GM23338 (cell line): ENCODE data around the gene UBE2Z. TPM values are rescaled to one million over a fixed set of nuclear protein-coding genes. Genes with fewer than 3 reads are reported as not detected.

Experiments used
- ATAC-seq: fragments of 200-7000 bp; cut with Tn5 transposase; 3 replicates; pipeline ENCODE4 v1.9.1; 2020
- DNase-seq: peaks from one replicate; pipeline ENCODE4 v3.0.0-alpha.2; 2015; ENCODE audit warnings: low spot score
- H2AFZ ChIP-seq: fragments of 200-600 bp; sonication (generic); 2 replicates; pipeline ENCODE4 v1.8.0; 2016; ENCODE audit warnings: antibody characterized with exemption, mild to moderate bottlenecking, moderate library complexity
- H3F3A ChIP-seq: fragments of 200-600 bp; sonication (generic); replicated peaks from 2 replicates; pipeline ENCODE4 v1.8.0; 2017; ENCODE audit warnings: antibody characterized with exemption, mixed run types, low read depth
- H3K27ac ChIP-seq: fragments of 200-600 bp; sonication (generic); 2 replicates; pipeline ENCODE4 v1.6.1; 2016; ENCODE audit warnings: low read depth
- H3K27me3 ChIP-seq: fragments of 200-600 bp; sonication (generic); 2 replicates; pipeline ENCODE4 v1.8.0; 2016; ENCODE audit warnings: mild to moderate bottlenecking, mixed run types, moderate library complexity; ENCODE audit not compliant: insufficient read depth
- H3K36me3 ChIP-seq: fragments of 200-600 bp; sonication (generic); 2 replicates; pipeline ENCODE4 v1.8.0; 2016; ENCODE audit warnings: mild to moderate bottlenecking; ENCODE audit not compliant: insufficient read depth
- H3K4me1 ChIP-seq: fragments of 200-600 bp; sonication (generic); 2 replicates; pipeline ENCODE4 v1.8.0; 2016; ENCODE audit warnings: mild to moderate bottlenecking, moderate library complexity; ENCODE audit not compliant: insufficient read depth
- H3K4me2 ChIP-seq: fragments of 200-600 bp; sonication (generic); 2 replicates; pipeline ENCODE4 v1.7.1; 2017; ENCODE audit warnings: mixed run types
- H3K4me3 ChIP-seq: fragments of 200-600 bp; sonication (generic); 2 replicates; pipeline ENCODE4 v1.6.1; 2016; ENCODE audit warnings: mixed run types
- H3K79me2 ChIP-seq: fragments of 200-600 bp; sonication (generic); replicated peaks from 2 replicates; pipeline ENCODE4 v1.8.0; 2017; ENCODE audit warnings: mild to moderate bottlenecking; ENCODE audit not compliant: insufficient read depth
- H3K9me2 ChIP-seq: fragments of 200-600 bp; sonication (generic); 2 replicates; pipeline ENCODE4 v1.8.0; 2017; ENCODE audit not compliant: insufficient read depth
- H4K20me1 ChIP-seq: fragments of 200-600 bp; sonication (generic); replicated peaks from 2 replicates; pipeline ENCODE4 v1.8.0; 2017; ENCODE audit warnings: mild to moderate bottlenecking; ENCODE audit not compliant: insufficient read depth
- H3K27ac Mint-ChIP-seq: 2 replicates; pipeline ENCODE4 v1.8.0; 2020; ENCODE audit warnings: inconsistent platforms, mild to moderate bottlenecking, moderate library complexity, mixed read lengths
- H3K27me3 Mint-ChIP-seq: 3 replicates; pipeline ENCODE4 v1.8.0; 2022; ENCODE audit warnings: low read depth, mild to moderate bottlenecking, moderate library complexity, mixed read lengths, inconsistent platforms; ENCODE audit not compliant: insufficient read depth, poor library complexity
- H3K36me3 Mint-ChIP-seq: 3 replicates; pipeline ENCODE4 v1.8.0; 2021; ENCODE audit warnings: low read depth, mild to moderate bottlenecking, inconsistent platforms, moderate library complexity, mixed read lengths
- H3K4me1 Mint-ChIP-seq: 3 replicates; pipeline ENCODE4 v1.8.0; 2020; ENCODE audit warnings: mild to moderate bottlenecking, inconsistent platforms, mixed read lengths
- H3K4me3 Mint-ChIP-seq: 3 replicates; pipeline ENCODE4 v1.8.0; 2021; ENCODE audit warnings: moderate library complexity, mild to moderate bottlenecking, inconsistent platforms, mixed read lengths
- H3K9me3 Mint-ChIP-seq: 3 replicates; pipeline ENCODE4 v1.8.0; 2020; ENCODE audit warnings: moderate library complexity, mild to moderate bottlenecking, inconsistent platforms, mixed read lengths
- CREB1 ChIP-seq: fragments of 250-450 bp; sonication (Bioruptor Pico); IDR thresholded peaks from 2 replicates; pipeline ENCODE4 v1.5.0; 2020; ENCODE audit warnings: low read depth, mild to moderate bottlenecking, moderate library complexity
- CTCF ChIP-seq, 2 experiments: fragments of 200-600 bp in 1 of 2; sonication (generic) in 1 of 2; conservative IDR thresholded peaks; 2 replicates each; pipeline versions ENCODE4 v1.5.1 to v1.6.1; 2016 to 2017; ENCODE audit warnings: antibody characterized with exemption in 2 of 2, low read depth in 2 of 2, mild to moderate bottlenecking in 2 of 2, moderate library complexity in 1 of 2
- STAT1 ChIP-seq: IDR thresholded peaks from one replicate; pipeline ENCODE4 v1.6.1; 2016; ENCODE audit warnings: antibody characterized with exemption; ENCODE audit not compliant: unreplicated experiment
- ZNF331 ChIP-seq: fragments of 250-450 bp; sonication (Bioruptor Pico); IDR thresholded peaks from 2 replicates; pipeline ENCODE4 v1.5.0; 2020; ENCODE audit warnings: low read depth, mild to moderate bottlenecking, moderate library complexity
- ZNF462 ChIP-seq: fragments of 250-450 bp; sonication (Bioruptor Pico); IDR thresholded peaks from 2 replicates; pipeline ENCODE4 v1.5.0; 2020; ENCODE audit warnings: mild to moderate bottlenecking, moderate library complexity
- polyA plus RNA-seq: library from polyadenylated mRNA; unstranded; fragments of >200 nt; fragmentation: Nextera tagmentation; extraction: Ambion mirVana; gene quantifications from 2 replicates; pipeline ENCODE4 v1.2.1, GENCODE V29; 2016
- total RNA-seq: library from RNA; depleted of rRNA; stranded (reverse); fragments of >200 nt; shearing (Covaris generic); gene quantifications from 2 replicates; pipeline ENCODE4 v1.2.3, GENCODE V29; 2014

UBE2Z gene
- total and polyA plus RNA-seq, 2 experiments from 2014 or later: 34.1 to 78.5 TPM

DNA sequence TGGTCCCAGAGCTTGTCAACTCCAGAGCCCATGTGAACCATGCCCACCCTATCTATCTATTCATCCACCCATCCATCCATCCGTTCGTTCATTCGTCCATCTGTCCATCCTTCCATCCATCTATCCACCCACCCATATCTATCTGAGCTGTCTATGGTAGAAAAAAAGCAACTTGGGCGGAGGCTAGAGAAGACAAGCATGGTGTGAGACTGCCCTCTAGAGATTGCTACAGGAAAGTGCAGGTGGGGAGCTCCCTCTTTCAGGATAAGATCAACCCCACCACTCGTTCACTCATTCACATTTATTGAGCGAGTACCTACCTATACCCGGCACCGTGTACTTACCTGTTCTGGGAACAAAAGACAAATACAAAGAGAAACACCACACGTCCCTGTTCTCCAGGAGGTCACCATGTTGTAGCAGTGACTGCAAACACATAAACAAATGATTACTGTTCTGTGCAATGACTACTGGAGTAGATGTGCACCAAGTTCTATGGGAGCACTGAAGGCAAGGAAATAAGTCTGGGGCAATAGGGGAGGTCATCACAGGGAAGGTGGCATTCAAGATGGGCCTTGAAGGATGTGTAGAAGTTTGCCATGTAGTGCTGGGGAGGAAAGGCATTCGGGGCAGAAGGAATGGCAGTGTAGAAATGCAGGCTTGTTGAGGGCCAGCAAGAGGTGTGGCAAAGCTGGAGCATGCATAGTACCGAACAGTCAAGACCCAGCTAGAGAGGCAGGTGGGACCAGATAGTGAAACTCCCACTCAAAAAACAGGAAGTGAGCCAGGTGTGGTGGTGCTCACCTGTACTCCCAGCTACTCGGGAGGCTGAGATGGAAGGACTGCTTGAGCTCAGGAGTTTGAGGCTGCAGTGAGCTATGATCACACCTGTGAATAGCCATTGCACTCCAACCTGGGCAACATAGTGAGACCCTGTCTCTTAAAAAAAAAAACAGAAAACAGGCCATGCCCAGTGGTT lies 29.0 kb upstream of the UBE2Z start:
- peaks cover 2% of the 10 kb centered on the region for H3K27me3 Mint-ChIP-seq
- H3K36me3 Mint-ChIP-seq: no peaks in the 10 kb centered on the region
- DNase-seq (peak; percentile 92), ATAC-seq (peak; percentile 92)
- no peaks in the 10 kb centered on the region for H3K4me1 Mint-ChIP-seq
- 0 out of 2 replicates have a peak, but pooled peaks cover 2% of the 10 kb centered on the region for H3F3A ChIP-seq
- no peaks in the 10 kb centered on the region for H3K4me1 ChIP-seq
- H3K36me3 ChIP-seq: no peaks in the 10 kb centered on the region
- TF ChIP-seq STAT1 (no peak), CREB1 (CRISPR knock-in tag) (no peak), ZNF331 (no peak), CTCF (conservative IDR thresholded peaks at IDR 0.05; ENCODE audit: low read depth in 2 of 2) (peak; percentile 97 to 99), ZNF462 (CRISPR knock-in tag) (no peak)
- no peak overlapping the region for H3K4me3 ChIP-seq
- H2AFZ ChIP-seq: no peak overlapping the region; the same call in 1 of the 2 replicates
- H3K27ac Mint-ChIP-seq: no peak overlapping the region
- no peaks in the 10 kb centered on the region for H4K20me1 ChIP-seq
- H3K27ac ChIP-seq: no peak overlapping the region
- no peaks in the 10 kb centered on the region for H3K79me2 ChIP-seq
- no peak overlapping the region for H3K4me2 ChIP-seq
- no peaks in the 10 kb centered on the region for H3K9me3 Mint-ChIP-seq
- no peaks in the 10 kb centered on the region for H3K9me2 ChIP-seq
- H3K4me3 Mint-ChIP-seq: no peak overlapping the region
- no peaks in the 10 kb centered on the region for H3K27me3 ChIP-seq
